Measurements from ENCODE around the gene DNAAF1.

The DNAAF1 gene

GRCh38 chr16:84186685-84187437, 41.8 kb downstream of the DNAAF1 start, which contains the start of gene TAF1C:
Gene TAF1C (minus strand): TSS chr16:84187057. CDS start chr16:84184988, 2,069 bp downstream.
- peaks cover 14% of the 10 kb centered on the region for H4K20me1 ChIP-seq (ENCODE audit: insufficient read depth, low read length, poor library complexity, severe bottlenecking)
- peak within 1 kb of the TSS; percentile 85 for H3K9ac ChIP-seq (ENCODE audit: low read depth, low read length, poor library complexity, severe bottlenecking)
- no peaks in the 10 kb centered on the region for H3K9me3 ChIP-seq (ENCODE audit: insufficient read depth, low read depth, low read length)
- H3F3A ChIP-seq (ENCODE audit: low read depth): no peaks in the 10 kb centered on the region
- H3K9me2 ChIP-seq (replicated peaks; ENCODE audit: low read depth, low read length): no peaks in the 10 kb centered on the region
- H3K4me2 ChIP-seq (ENCODE audit: low read depth, low read length, poor library complexity, severe bottlenecking): peak within 1 kb of the TSS; percentile 88
- H3K27me3 ChIP-seq (ENCODE audit: insufficient read depth, low read length, poor library complexity, severe bottlenecking): no peaks in the 10 kb centered on the region
- peak within 1 kb of the TSS; percentile 99 for H2AFZ ChIP-seq (ENCODE audit: low read length)
- H3K79me2 ChIP-seq (ENCODE audit: insufficient read depth, low read length): peaks cover 46% of the 10 kb centered on the region
- TF ChIP-seq EZH2phosphoT487 (IDR thresholded peaks at IDR 0.05; ENCODE audit: borderline replicate concordance) (no peak), CTCF (conservative IDR thresholded peaks at IDR 0.05; ENCODE audit: low read length) (peak; percentile 92)
- H3K4me1 ChIP-seq (ENCODE audit: insufficient read depth, low read length, poor library complexity, severe bottlenecking): peaks cover 12% of the 10 kb centered on the region
- peaks cover 10% of the 10 kb centered on the region; the same call in 1 of the 2 replicates for H3K36me3 ChIP-seq (ENCODE audit: insufficient read depth, low read length)
- H3K4me3 ChIP-seq (ENCODE audit: low read length, poor library complexity, severe bottlenecking): peak within 1 kb of the TSS; percentile 88

GRCh38 chr16:84190731-84191388, 45.8 kb downstream of the DNAAF1 start, which contains the start of gene ADAD2:
Gene ADAD2 (plus strand): TSS chr16:84191157. CDS start chr16:84191231, 74 bp downstream.
- Histone ChIP-seq H3K9me2 (replicated peaks; ENCODE audit: low read depth, low read length) (no peaks in the 10 kb centered on the region), H3K4me3 (ENCODE audit: low read length, poor library complexity, severe bottlenecking) (no peak within 1 kb of the TSS), H3F3A (ENCODE audit: low read depth) (no peaks in the 10 kb centered on the region), H3K79me2 (ENCODE audit: insufficient read depth, low read length) (peaks cover 10% of the 10 kb centered on the region), H3K36me3 (ENCODE audit: insufficient read depth, low read length) (no peaks in the 10 kb centered on the region), H3K4me1 (ENCODE audit: insufficient read depth, low read length, poor library complexity, severe bottlenecking) (peaks cover 3% of the 10 kb centered on the region), H2AFZ (ENCODE audit: low read length) (no peak within 1 kb of the TSS), H4K20me1 (ENCODE audit: insufficient read depth, low read length, poor library complexity, severe bottlenecking) (peaks cover 5% of the 10 kb centered on the region), H3K27me3 (ENCODE audit: insufficient read depth, low read length, poor library complexity, severe bottlenecking) (no peaks in the 10 kb centered on the region), H3K4me2 (ENCODE audit: low read depth, low read length, poor library complexity, severe bottlenecking) (no peak within 1 kb of the TSS), H3K9me3 (ENCODE audit: insufficient read depth, low read depth, low read length) (no peaks in the 10 kb centered on the region), H3K9ac (ENCODE audit: low read depth, low read length, poor library complexity, severe bottlenecking) (no peak within 1 kb of the TSS)
- no peak for TF ChIP-seq CTCF (conservative IDR thresholded peaks at IDR 0.05; ENCODE audit: low read length)
- no peak for TF ChIP-seq EZH2phosphoT487 (IDR thresholded peaks at IDR 0.05; ENCODE audit: borderline replicate concordance)

- TF ChIP-seq EZH2phosphoT487 (IDR thresholded peaks at IDR 0.05; ENCODE audit: borderline replicate concordance): no peak
- TF ChIP-seq CTCF (conservative IDR thresholded peaks at IDR 0.05; ENCODE audit: low read length): no peak
- Histone ChIP-seq H2AFZ (ENCODE audit: low read length) (no peak overlapping the region), H3K27me3 (ENCODE audit: insufficient read depth, low read length, poor library complexity, severe bottlenecking) (no peaks in the 10 kb centered on the region)
These were observed 46.4 kb downstream of the DNAAF1 start for GRCh38 chr16:84191466-84191865.

More at GRCh38 chr16:84191466-84191865, 46.4 kb downstream of the DNAAF1 start:
- Histone ChIP-seq H3K79me2 (ENCODE audit: insufficient read depth, low read length) (peaks cover 4% of the 10 kb centered on the region), H3K4me2 (ENCODE audit: low read depth, low read length, poor library complexity, severe bottlenecking) (no peak overlapping the region), H3K36me3 (ENCODE audit: insufficient read depth, low read length) (no peaks in the 10 kb centered on the region), H3K9ac (ENCODE audit: low read depth, low read length, poor library complexity, severe bottlenecking) (no peak overlapping the region), H3F3A (ENCODE audit: low read depth) (no peaks in the 10 kb centered on the region), H4K20me1 (ENCODE audit: insufficient read depth, low read length, poor library complexity, severe bottlenecking) (no peaks in the 10 kb centered on the region), H3K9me3 (ENCODE audit: insufficient read depth, low read depth, low read length) (no peaks in the 10 kb centered on the region), H3K4me1 (ENCODE audit: insufficient read depth, low read length, poor library complexity, severe bottlenecking) (no peaks in the 10 kb centered on the region), H3K4me3 (ENCODE audit: low read length, poor library complexity, severe bottlenecking) (no peak overlapping the region), H3K9me2 (replicated peaks; ENCODE audit: low read depth, low read length) (no peaks in the 10 kb centered on the region)

Data from Loucy (cell line).